C4-2B (cell line): ENCODE measurements around the gene WDR81.

Source experiments
- CTCF ChIP-seq: fragments of 450-650 bp; conservative IDR thresholded peaks from 2 replicates; pipeline ENCODE4 v1.5.1; 2017; ENCODE audit warnings: mild to moderate bottlenecking
- ZFX ChIP-seq: fragments of 450-650 bp; IDR thresholded peaks from 2 replicates; pipeline ENCODE4 v1.6.1; 2017

- TF ChIP-seq CTCF (no peak), ZFX (no peak)
Measured at GRCh38 chr17:1710807-1711553, 13.5 kb upstream of the WDR81 start.
